Mucosa of descending colon (tissue), 3 donors: ENCODE data around the gene LLGL2. TPM values are rescaled to one million over a fixed set of nuclear protein-coding genes. Genes with fewer than 3 reads are reported as not detected.
A peak's percentile ranks its signal among the peaks of the same experiment; 100 is the strongest.

Experiments used
- ATAC-seq: fragments of 200-7000 bp; cut with Tn5 transposase; one replicate; pipeline ENCODE4 v1.9.1; 2020; ENCODE audit warnings: mild to moderate bottlenecking, moderate library complexity
- DNase-seq, 3 donors: peaks; one replicate each; pipeline ENCODE4 v3.0.0-alpha.2; 2020
- H3K36me3 ChIP-seq: fragments of 200-600 bp; one replicate; pipeline ENCODE4 v1.8.0; 2021; ENCODE audit warnings: low read depth, mild to moderate bottlenecking
- H3K4me1 ChIP-seq: fragments of 200-600 bp; one replicate; pipeline ENCODE4 v1.8.0; 2021; ENCODE audit warnings: low read depth, mild to moderate bottlenecking
- H3K4me3 ChIP-seq: fragments of 200-600 bp; one replicate; pipeline ENCODE4 v1.8.0; 2021; ENCODE audit warnings: mild to moderate bottlenecking
- H3K9me3 ChIP-seq: fragments of 200-600 bp; one replicate; pipeline ENCODE4 v1.8.0; 2021; ENCODE audit warnings: mild to moderate bottlenecking
- intact Hi-C, 2 donors: fragments of 100-400 bp; cut with DNase I in 1 of 2; cut with micrococcal nuclease in 1 of 2; formaldehyde crosslinking; loops; one replicate each; pipeline versions ENCODE4 v1.11.0 to v1.11.1; 2022; cut with DNase I, micrococcal nuclease
- total RNA-seq, 3 donors: library from RNA; stranded (reverse); fragmentation: NEBNext Ultra II Directional in 2 of 3; extraction: Animal tissue kit (Norgen Biotek cat#: 25700) in 2 of 3; gene quantifications; one replicate each; pipeline versions ENCODE4 v1.2.1 to v1.2.4, GENCODE V29; 2021 to 2023
- TF ChIP-seq, protein P1 (sequence below): fragments of 200-600 bp; IDR thresholded peaks from one replicate; pipeline ENCODE4 v1.8.0; 2022; ENCODE audit warnings: antibody characterized with exemption, mild to moderate bottlenecking
- donor health status: DM: no; HTN: no; CAD: no; lungs with moderate emphysema.
- donor health status: DM: no; HTN: no; CAD: no.
- donor health status: DM: no; HTN: yes; CAD: no.

The LLGL2 gene
- total RNA-seq, 3 donors from 2014 or later, result 269 to 590 (median 405) TPM

DNA sequence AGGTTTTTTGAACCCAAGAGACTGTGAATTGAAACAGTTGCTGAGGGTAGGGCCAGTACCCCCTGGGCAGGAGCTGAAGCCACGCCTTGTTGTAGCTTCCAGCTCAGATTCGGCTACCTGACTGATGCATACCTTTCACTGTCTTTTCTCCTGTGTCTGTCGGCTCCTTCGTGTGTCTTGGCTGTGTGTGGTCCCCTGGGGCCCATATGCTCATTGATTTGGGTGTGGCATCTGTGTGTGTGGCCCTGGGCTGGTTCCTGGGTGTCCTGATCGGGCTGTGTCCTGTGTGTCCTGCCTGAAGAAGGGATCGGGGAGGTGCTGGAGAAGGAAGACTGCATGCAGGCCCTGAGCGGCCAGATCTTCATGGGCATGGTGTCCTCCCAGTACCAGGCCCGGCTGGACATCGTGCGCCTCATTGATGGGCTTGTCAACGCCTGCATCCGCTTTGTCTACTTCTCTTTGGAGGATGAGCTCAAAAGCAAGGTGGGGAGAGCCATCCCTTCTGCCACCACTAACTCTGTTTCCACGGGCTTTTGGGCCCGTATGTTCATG lies 31.1 kb upstream of the LLGL2 start:
- DNase-seq (no peak), ATAC-seq (no peak)
- H3K9me3 ChIP-seq, result no peaks in the 10 kb centered on the region
- intact Hi-C loops, result no loop called here
- H3K4me3 ChIP-seq, result no peak overlapping the region
- TF ChIP-seq, protein P1, sequence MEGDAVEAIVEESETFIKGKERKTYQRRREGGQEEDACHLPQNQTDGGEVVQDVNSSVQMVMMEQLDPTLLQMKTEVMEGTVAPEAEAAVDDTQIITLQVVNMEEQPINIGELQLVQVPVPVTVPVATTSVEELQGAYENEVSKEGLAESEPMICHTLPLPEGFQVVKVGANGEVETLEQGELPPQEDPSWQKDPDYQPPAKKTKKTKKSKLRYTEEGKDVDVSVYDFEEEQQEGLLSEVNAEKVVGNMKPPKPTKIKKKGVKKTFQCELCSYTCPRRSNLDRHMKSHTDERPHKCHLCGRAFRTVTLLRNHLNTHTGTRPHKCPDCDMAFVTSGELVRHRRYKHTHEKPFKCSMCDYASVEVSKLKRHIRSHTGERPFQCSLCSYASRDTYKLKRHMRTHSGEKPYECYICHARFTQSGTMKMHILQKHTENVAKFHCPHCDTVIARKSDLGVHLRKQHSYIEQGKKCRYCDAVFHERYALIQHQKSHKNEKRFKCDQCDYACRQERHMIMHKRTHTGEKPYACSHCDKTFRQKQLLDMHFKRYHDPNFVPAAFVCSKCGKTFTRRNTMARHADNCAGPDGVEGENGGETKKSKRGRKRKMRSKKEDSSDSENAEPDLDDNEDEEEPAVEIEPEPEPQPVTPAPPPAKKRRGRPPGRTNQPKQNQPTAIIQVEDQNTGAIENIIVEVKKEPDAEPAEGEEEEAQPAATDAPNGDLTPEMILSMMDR, result no peak
- peaks cover 7% of the 10 kb centered on the region for H3K4me1 ChIP-seq
- no peaks in the 10 kb centered on the region for H3K36me3 ChIP-seq

DNA sequence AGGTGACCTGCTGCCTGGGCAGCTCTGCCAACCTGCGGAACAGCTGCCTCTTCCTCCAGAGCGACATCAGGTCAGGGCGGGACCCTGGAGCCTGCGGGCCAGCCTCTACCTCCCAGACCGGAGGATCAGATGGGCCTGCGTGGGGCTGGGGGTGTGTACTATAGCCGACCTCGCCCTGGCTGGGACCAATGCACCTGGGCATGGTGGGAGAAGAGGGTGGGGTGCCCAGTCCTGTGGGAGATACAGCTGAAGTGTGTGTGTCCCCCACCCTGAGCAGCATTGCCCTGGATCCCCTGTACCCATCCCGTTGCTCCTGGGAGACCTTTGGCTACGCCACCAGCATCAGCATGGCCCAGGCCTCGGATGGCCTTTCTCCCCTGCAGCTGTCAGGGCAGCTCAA lies 29.5 kb upstream of the LLGL2 start:
- DNase-seq (peak in 1 of 3 donors; percentile 39), ATAC-seq (no peak)
- TF ChIP-seq, protein P1, result no peak
- H3K9me3 ChIP-seq, result no peaks in the 10 kb centered on the region
- no peaks in the 10 kb centered on the region for H3K4me1 ChIP-seq
- intact Hi-C loops, result no loop called here
- no peaks in the 10 kb centered on the region for H3K36me3 ChIP-seq
- H3K4me3 ChIP-seq, result no peak overlapping the region

DNA sequence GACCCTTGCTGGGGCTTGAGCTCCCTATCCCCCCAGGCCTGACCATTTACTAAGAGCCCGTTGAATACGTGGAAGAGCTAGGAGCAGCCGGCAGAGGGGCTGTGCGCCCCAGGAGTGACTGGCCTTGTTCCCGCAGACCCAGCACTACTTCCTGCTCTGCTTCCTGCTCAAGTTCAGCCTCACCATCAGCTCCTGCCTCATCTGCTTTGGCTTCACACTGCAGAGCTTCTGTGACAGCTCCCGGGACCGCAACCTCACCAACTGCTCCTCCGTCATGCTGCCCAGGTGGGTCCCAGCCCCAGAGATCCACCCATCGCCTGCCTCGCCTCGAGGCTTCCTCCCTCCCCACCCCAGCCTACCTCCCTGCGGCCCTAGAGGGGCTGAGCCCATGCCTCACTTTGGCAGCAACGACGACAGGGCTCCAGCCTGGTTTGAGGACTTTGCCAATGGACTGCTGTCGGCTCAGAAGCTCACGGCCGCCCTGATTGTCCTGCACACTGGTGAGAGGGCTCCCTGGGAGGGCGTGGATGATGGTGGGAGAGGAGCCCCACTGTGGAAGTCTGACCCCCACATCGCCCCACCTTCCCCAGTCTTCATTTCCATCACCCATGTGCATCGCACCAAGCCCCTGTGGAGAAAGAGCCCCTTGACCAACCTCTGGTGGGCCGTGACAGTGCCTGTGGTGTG lies 27.3 kb upstream of the LLGL2 start:
- no peak for DNase-seq
- no peaks in the 10 kb centered on the region for H3K9me3 ChIP-seq
- no peaks in the 10 kb centered on the region for H3K36me3 ChIP-seq
- TF ChIP-seq, protein P1, result no peak
- H3K4me3 ChIP-seq, result no peak overlapping the region
- intact Hi-C loops, result no loop called here
- ATAC-seq, result no peak
- H3K4me1 ChIP-seq, result no peaks in the 10 kb centered on the region

DNA sequence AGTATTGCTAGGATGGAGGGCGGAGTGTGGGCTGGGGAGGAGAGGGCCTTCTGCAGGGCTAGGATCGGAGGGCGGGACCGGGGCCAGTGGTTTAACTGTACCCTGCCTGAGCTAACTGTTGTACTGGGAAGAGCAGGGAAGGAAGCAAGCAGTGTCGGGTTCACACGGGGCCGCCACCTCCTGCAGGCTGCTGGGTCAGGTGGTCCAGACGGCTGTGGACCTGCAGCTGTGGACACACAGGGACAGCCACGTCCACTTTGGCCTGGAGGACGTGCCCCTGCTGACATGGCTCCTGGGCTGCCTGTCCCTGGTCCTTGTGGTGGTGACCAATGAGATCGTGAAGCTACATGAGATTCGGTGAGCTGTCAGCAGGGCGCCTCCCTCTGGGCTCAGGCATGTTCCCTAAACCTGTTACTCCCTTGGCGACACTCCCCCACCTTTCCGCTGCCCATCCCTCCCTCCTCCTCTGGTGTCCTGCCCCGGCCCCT lies 26.7 kb upstream of the LLGL2 start:
- ATAC-seq, result peak; percentile 8
- intact Hi-C loops, result no loop called here
- TF ChIP-seq, protein P1, result no peak
- no peak overlapping the region for H3K4me3 ChIP-seq
- no peaks in the 10 kb centered on the region for H3K9me3 ChIP-seq
- no peak for DNase-seq
- H3K4me1 ChIP-seq, result no peaks in the 10 kb centered on the region
- H3K36me3 ChIP-seq, result no peaks in the 10 kb centered on the region

DNA sequence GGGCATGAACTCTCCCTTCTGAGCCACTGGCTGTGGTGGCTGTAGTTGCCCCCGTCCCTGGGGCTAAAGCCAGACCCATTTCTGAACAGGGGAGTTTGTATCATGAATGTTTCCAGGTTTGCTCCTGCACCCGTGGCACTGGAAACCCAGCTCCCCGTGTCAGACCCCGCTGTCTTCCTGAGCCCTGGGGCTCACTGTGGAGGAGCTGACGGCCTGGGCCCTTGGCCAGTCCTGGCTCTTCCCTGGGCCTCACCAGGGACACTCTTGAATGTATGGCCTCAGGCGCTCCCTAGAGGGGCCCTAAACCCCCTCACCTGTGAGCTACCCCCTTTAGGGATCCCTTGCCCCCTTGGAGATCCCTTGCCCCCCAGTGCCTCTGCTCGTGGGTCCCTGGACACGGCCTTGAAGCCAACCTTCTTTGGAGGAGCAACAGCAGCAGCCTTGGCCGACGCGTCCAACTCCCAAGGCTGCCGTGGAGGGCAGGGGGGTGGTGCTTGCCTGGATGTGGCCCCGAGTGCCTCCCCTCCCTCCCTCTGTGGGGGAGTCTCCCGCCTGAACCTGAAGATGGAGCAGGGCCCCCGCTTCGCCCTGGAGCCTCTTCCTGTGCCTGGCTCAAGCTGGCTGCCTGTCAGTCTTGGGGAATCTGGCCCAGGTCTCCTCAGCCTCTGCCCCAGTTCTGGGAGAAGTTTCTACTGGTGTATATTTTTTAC lies 26.0 kb upstream of the LLGL2 start:
- TF ChIP-seq, protein P1, result no peak
- no peak for ATAC-seq
- Histone ChIP-seq H3K4me1 (no peaks in the 10 kb centered on the region), H3K9me3 (no peaks in the 10 kb centered on the region), H3K4me3 (no peak overlapping the region), H3K36me3 (no peaks in the 10 kb centered on the region)
- intact Hi-C loops, result no loop called here
- DNase-seq, result no peak
